ENCODE results near the gene POFUT2.

DNA sequence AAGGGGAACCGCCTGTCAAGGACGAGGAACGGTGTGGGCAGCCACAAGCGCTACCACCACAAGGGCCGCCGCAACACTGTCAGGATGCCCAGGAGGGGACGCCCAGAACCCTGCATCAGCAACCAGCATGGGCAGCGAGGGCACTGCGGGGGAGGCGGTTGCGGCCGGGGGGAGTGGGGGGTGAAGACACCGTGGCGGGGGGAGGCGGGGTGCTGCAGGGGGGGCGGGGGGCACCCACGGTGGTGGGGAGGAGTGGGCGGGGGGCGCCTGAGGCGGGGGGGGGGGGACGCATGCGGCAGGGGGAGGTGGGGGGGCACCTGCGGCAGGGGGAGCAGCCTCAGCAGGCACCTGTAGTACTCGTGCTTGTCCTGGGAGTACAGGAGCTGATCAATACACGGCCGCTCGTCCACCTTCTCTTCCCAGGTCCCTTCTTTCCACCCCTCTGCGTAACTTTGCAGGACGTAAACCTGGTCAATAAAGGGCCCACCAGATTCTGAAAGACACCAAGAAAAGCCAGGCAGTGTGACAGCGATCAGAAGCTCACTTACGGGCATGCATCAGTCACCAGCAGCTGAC lies 4.6 kb downstream of the POFUT2 start:
- TF ChIP-seq GATA3 (IDR thresholded peaks at IDR 0.05; ENCODE audit: low read depth, low read length) (no peak), GATA2 (IDR thresholded peaks at IDR 0.05; ENCODE audit: low read depth, low read length) (no peak)
